ENCODE data around the gene MAP2.

MAP2 gene

GRCh38 chr2:209600341-209601171 lies 176.7 kb downstream of the MAP2 start:
- no peak for DNase-seq

- no peak for DNase-seq
Measured at GRCh38 chr2:209601497-209601896, 177.7 kb downstream of the MAP2 start.

DNA sequence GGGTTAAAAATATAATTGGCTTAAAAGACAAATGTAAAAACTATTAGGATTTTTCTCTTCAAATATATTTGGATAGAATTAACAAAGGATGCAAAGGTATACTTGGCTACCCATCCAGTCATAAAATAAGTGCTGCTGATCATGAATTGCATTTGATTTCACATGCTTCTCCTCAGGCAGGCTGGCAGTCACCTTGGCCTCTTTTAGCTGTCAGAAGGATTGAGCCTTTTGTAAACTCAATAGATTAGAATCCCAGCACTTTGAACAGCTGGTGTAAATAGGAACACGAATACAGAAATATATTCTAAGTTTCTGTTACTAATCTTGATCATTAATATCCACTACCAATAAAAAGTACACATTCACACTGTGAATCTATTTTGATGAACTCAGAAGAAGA lies 178.4 kb downstream of the MAP2 start:
- no peak for DNase-seq

GRCh38 chr2:209609531-209609930 lies 185.7 kb downstream of the MAP2 start:
- no peak for DNase-seq

GRCh38 chr2:209610631-209611030 lies 186.8 kb downstream of the MAP2 start:
- no peak for DNase-seq

DNA sequence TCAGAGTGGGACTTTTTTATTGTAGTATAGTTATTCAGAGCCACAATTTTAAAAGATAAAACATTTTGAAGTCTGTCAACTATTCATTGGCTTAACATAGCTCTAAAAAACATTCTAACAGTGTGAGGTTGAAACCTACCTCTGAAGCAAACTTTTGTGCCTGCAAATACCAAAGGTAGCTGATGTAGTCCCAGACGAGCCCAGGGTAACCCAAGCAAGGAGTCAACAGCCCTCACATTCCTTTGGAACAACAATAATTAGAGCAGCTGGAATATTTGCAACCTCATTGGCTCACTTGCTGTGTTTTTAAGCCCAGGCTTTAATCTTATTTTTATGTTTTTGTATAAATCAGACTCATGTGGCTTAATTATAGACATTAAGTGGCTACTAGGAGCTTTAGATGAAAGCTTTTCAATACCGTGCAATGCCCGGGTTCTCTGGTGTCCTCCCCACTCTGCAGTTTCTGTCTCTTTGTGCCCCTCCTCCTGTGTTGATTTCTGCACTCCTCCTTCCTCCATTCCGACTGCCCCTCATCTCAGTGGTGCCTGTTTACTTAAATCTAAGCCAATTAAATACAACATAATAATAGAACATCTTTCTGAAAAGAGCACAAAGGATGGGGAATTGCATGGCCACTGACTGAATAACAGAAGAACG lies 189.9 kb downstream of the MAP2 start:
- DNase-seq: no peak

- DNase-seq: no peak
Measured at GRCh38 chr2:209614690-209615369, 191.0 kb downstream of the MAP2 start.

DNA sequence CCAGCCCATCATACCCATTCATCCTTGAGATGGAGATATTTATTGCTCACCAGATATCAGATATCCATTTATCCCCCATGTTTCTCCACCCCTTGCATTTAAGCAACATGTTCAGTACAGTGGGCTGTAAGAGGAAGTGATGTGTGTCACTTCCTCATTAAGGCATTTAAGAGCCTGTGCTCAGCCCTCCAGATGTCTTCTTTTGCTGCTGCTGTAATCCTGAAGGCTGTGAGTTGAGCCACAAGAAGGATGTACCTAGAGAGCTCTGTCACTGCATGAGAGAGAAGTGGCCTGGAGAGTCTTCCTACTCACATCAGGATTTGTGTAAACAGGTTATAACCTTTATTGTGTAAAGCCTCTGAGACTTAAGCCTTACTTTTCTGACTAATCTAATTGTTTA lies 195.9 kb downstream of the MAP2 start:
- DNase-seq: no peak

- DNase-seq: no peak
Measured at GRCh38 chr2:209624192-209624938, 200.5 kb downstream of the MAP2 start.

DNA sequence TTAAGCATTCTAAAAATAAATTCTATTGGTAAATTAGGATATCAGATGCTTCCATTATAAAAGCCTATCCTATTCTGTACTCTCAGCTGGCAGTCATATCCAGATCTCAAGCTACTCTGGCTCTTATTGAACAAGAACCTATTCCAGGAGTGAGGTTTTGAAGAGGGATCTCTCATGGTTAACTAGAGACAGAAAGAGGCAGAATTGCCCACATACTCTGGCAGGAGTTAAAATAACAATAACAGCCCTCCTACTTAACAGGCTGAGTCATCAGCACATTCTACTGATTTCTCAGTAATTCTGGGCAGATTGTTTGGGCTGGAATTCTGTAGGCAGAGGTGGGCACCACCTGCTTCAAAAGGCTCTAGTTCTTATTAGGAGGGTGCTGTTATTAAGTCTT lies 205.8 kb downstream of the MAP2 start:
- no peak for DNase-seq

DNA sequence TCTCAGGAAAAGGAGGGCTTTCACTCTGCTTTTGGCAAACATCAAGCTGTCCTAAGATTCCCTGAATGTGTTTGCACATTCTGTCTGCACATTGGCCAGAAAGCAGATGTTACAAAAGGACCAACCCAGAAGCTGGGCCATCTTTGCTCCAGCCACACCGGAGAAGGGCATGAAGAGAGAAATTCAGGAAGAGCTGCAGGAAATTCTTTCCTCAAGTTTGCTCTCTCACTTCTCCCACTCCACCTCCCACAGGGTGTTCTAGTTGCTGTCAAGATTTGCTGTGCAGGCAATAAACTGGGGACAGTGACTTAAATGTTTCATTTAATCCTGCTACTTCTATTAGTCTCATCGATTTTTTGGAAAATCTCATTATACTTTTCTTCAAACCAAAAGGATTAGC lies 210.1 kb downstream of the MAP2 start:
- DNase-seq: no peak

GRCh38 chr2:209636076-209636475 lies 212.2 kb downstream of the MAP2 start:
- DNase-seq: no peak

DNA sequence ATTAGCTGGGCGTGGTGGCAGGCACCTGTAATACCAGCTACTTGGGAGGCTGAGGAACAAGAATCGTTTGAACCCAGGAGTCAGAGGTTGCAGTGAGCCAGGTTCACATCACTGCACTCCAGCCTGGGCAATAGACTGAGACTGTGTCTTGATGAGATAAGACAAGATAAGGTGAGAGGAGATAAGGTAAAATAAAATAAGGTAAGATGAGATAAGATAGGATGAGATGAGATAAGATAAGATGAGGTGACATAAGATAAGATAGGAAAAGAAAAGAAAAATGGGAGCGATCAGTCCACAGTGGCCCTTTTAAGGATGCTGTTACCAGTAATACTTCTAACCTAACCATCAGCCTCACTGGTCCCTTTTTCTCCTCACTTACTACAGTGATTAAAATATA lies 213.4 kb downstream of the MAP2 start:
- DNase-seq: no peak

DNA sequence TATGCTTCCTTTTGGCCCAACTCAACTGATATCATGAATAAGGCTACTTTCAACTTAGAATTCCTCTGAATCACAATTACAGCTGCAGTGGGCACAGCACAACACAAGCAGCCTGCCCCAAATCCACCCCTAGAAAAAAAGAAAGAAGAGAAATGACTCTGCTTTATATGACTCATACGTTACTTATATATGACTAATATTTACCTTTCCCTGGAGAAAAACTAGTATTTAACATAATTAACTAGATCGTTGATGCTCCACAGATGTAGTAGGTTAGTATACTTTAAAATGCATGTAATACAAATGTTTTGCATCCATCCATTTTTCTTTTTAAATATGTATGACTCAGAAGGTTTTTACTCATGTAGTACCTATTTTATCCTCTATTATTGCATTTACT lies 214.5 kb downstream of the MAP2 start:
- DNase-seq: no peak

- DNase-seq: no peak
Measured at GRCh38 chr2:209640358-209640757, 216.5 kb downstream of the MAP2 start.

DNA sequence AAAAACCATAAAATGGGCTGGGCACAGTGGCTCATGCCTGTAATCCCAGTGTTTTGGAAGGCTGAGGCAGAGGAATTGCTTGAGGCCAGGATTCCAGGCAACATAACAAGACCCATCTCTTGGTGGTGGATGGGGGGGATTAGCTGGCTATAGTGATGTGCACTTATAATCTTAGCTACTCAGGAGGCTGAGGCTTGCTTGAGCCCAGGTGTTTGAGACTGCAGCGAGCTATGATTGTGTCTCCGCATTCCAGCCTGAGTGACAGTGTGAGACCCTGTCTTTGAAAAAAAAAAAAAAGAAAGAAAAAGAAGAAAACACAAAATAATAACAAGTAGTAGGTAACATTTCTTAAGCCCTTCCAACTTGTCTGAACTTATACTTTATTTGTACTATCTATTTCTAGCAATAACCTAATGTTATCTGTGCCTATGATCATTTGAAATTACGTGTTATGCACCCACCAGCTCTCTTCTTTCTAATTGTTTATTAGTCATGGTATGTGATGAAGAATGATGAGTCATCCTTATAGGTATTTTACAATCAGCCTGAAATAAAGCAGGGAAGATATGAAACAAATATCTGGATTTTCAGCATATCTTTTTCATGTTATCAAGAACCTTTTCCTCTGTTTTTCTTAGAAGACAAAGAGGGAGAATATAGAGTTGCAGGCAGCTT lies 218.4 kb downstream of the MAP2 start:
- DNase-seq: no peak

GRCh38 chr2:209644842-209645241 lies 221.0 kb downstream of the MAP2 start:
- no peak for DNase-seq

DNA sequence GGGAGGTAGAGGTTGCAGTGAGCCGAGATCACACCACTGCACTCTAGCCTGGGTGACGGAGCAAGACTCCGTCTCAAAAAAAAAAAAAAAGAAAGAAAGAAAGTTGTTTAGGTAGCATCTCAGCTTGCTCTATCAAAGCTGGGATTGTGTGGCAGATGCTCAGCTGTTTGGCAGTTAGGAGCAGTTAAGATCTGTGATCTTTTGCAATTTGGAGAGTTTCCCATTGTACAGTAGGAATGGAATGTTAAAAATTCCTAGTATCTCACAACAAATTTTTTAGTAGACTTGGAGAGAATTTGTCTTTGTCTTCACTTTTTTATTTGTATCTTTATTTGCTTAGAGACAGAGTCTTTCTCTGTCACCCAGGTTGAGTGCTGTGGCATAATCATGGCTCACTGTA lies 224.9 kb downstream of the MAP2 start:
- no peak for DNase-seq

- no peak for DNase-seq
Measured at GRCh38 chr2:209653134-209653533, 229.3 kb downstream of the MAP2 start.

DNA sequence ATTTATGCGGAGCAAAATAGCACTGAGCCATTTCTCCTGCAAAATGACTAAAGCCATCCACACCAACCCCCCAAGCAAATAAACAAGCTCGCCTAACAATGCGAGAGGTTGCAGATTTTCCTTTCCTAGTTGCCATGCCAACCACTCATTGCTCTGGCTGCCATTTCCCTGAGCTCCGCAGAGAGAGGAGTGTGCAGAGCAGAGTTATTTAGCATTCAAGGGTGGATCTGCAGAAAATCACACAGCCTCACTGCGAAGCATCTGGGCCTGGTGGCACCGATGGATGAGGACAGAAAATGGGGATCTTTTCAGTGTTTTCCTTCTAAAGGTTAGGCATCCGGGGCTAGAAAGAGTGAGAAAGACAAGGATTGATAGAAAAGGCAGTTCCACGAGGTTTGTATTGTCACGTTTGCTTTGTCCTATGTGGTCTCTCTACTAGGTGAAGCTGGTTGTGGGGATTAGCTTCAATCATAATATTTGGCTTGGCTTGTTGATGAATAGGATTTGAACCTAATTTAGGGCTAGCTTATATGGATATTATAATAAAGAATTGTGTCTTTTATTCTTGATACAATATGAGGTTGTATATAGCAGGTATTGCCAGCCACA lies 237.5 kb downstream of the MAP2 start:
- DNase-seq: no peak

GRCh38 chr2:209662021-209662420 lies 238.2 kb downstream of the MAP2 start:
- DNase-seq: no peak

GRCh38 chr2:209663139-209663538 lies 239.3 kb downstream of the MAP2 start:
- no peak for DNase-seq

All from activated naive CD4-positive, alpha-beta T cell (primary cell).